PC-9 (cell line): Measurements from ENCODE around the gene RAET1E.

Source experiments
- CTCF ChIP-seq: fragments of 200-600 bp; sonication (generic); conservative IDR thresholded peaks from 2 replicates; pipeline ENCODE4 v1.6.1; 2017; ENCODE audit warnings: mixed run types, antibody characterized with exemption, mild to moderate bottlenecking, moderate library complexity
- EZH2 ChIP-seq: fragments of 200-600 bp; sonication (generic); IDR thresholded peaks from 2 replicates; pipeline ENCODE4 v1.8.0; 2017; ENCODE audit warnings: antibody characterized with exemption, low read depth

- TF ChIP-seq CTCF, result no peak
- TF ChIP-seq EZH2, result no peak
These were observed 13.7 kb downstream of the RAET1E start for GRCh38 chr6:149884215-149884614.
